Breast epithelium (tissue), 4 donors: ENCODE data around the gene FAM228B. TPM values are rescaled to one million over a fixed set of nuclear protein-coding genes. Genes with fewer than 3 reads are reported as not detected.

Experiments
- DNase-seq, 2 donors: peaks; one replicate each; pipeline ENCODE4 v3.0.0-alpha.2; 2019; ENCODE audit warnings: low spot score in 2 of 2
- H3K27ac ChIP-seq, 2 donors: fragments of 200-600 bp; sonication (generic) in 1 of 2; one replicate each; pipeline ENCODE4 v1.5.1; 2016 to 2019; ENCODE audit warnings: mild to moderate bottlenecking in 1 of 2
- H3K27me3 ChIP-seq, 2 donors: fragments of 200-600 bp; sonication (generic) in 1 of 2; one replicate each; pipeline versions ENCODE4 v1.5.1 to v1.6.0; 2017 to 2019; ENCODE audit warnings: control low read depth in 1 of 2, mild to moderate bottlenecking in 1 of 2
- H3K36me3 ChIP-seq: fragments of 200-600 bp; one replicate; pipeline ENCODE4 v1.5.1; 2019
- H3K4me1 ChIP-seq, 2 donors: fragments of 200-600 bp; sonication (generic); one replicate each; pipeline ENCODE4 v1.5.1; 2016 to 2019; ENCODE audit warnings: control low read depth in 1 of 2
- H3K4me3 ChIP-seq, 3 donors: fragments of 200-600 bp; sonication (generic); 1 replicate in 2 of 3; 2 replicates in 1 of 3; pipeline ENCODE4 v1.5.1; 2016 to 2019; ENCODE audit warnings: mild to moderate bottlenecking in 3 of 3, moderate library complexity in 2 of 3
- H3K9me3 ChIP-seq, 2 donors: fragments of 200-600 bp; sonication (generic) in 1 of 2; one replicate each; pipeline ENCODE4 v1.5.1; 2016 to 2019; ENCODE audit warnings: control low read depth in 1 of 2
- POLR2A ChIP-seq: fragments of 450-650 bp; IDR thresholded peaks from one replicate; pipeline ENCODE4 v1.6.1; 2016; ENCODE audit warnings: antibody characterized with exemption, mild to moderate bottlenecking, moderate library complexity
- POLR2AphosphoS5 ChIP-seq, 3 donors: sonication (generic); formaldehyde crosslinking; IDR thresholded peaks; one replicate each; pipeline ENCODE4 v1.6.1; 2017; ENCODE audit warnings: antibody characterized with exemption in 3 of 3
- intact Hi-C: fragments of 100-400 bp; cut with DNase I; formaldehyde crosslinking; loops from one replicate; pipeline ENCODE4 v1.15.1; 2023; ENCODE audit warnings: low total_unique reads
- total RNA-seq, 3 donors: library from RNA; depleted of rRNA; stranded (reverse); fragments of >200 nt; gene quantifications; one replicate each; pipeline ENCODE4 v1.1.0, GENCODE V29; 2016
- TF ChIP-seq, protein P1 (sequence below), 3 donors: fragments of 450-650 bp; IDR thresholded peaks; one replicate each; pipeline ENCODE4 v1.5.1; 2016 to 2017; ENCODE audit warnings: antibody characterized with exemption in 3 of 3, mild to moderate bottlenecking in 3 of 3, moderate library complexity in 3 of 3

Gene FAM228B
- total RNA-seq, 3 donors from 2014 or later = 23.7 to 46.2 (median 30.9) TPM

DNA sequence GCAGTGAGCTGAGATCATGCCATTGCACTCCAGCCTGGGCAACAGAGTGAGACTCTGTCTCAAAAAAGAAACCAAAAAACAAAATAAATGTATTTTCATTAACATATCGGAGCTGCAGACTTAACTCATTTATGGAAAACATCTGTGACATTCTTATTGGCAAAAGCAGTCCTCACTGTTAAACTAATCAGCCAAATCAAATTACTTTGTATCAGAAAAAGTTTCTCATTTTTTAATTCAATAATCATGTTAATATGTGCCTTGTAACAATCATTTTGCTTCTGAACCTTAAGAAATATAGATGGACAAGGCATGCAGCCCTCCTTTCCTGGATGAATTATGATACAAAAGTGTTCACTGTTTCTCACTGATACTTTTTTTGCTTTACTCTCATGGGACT lies 20.6 kb upstream of the FAM228B start:
- Histone ChIP-seq H3K27me3 (no peaks in the 10 kb centered on the region), H3K4me3 (no peak overlapping the region), H3K36me3 (no peaks in the 10 kb centered on the region), H3K4me1 (no peaks in the 10 kb centered on the region), H3K27ac (no peak overlapping the region), H3K9me3 (no peaks in the 10 kb centered on the region)
- no peak for TF ChIP-seq POLR2AphosphoS5 (IDR thresholded peaks at IDR 0.05)
- TF ChIP-seq, protein P1, sequence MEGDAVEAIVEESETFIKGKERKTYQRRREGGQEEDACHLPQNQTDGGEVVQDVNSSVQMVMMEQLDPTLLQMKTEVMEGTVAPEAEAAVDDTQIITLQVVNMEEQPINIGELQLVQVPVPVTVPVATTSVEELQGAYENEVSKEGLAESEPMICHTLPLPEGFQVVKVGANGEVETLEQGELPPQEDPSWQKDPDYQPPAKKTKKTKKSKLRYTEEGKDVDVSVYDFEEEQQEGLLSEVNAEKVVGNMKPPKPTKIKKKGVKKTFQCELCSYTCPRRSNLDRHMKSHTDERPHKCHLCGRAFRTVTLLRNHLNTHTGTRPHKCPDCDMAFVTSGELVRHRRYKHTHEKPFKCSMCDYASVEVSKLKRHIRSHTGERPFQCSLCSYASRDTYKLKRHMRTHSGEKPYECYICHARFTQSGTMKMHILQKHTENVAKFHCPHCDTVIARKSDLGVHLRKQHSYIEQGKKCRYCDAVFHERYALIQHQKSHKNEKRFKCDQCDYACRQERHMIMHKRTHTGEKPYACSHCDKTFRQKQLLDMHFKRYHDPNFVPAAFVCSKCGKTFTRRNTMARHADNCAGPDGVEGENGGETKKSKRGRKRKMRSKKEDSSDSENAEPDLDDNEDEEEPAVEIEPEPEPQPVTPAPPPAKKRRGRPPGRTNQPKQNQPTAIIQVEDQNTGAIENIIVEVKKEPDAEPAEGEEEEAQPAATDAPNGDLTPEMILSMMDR (IDR thresholded peaks at IDR 0.05) = no peak
- no peak for TF ChIP-seq POLR2A
- no peak for DNase-seq
- intact Hi-C loops = no loop called here

DNA sequence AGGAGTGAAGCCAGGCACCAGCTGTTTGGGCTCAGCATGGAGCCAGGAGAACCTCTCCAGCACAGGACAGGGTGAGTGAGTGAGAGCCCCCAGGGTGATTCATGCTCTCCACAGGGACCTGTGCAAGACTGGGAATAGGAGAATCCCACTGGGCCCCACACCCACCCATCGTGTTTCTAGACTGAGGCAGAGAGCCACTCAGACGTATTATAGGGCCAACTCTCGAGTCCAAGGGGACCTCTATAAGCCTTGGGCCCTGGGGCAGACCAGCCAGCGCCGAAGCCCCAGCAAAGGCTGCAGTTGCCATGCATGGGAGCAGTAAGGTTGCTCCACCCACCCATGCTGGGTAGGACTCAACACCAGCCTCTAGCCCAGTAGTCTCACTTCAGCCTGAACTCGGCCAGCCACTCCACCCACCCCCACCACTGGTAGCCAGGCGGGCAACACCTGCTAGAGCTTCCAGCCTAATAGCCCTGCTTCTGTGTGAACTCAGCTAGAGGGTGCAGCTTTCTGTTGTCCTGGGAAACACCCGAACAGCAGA lies 19.1 kb upstream of the FAM228B start:
- intact Hi-C loops = no loop called here
- no peak overlapping the region for H3K27ac ChIP-seq
- TF ChIP-seq, protein P1 (IDR thresholded peaks at IDR 0.05) = no peak
- TF ChIP-seq POLR2AphosphoS5 (IDR thresholded peaks at IDR 0.05) (no peak), POLR2A (no peak)
- no peaks in the 10 kb centered on the region for H3K9me3 ChIP-seq
- no peaks in the 10 kb centered on the region for H3K4me1 ChIP-seq
- no peaks in the 10 kb centered on the region for H3K27me3 ChIP-seq
- no peak for DNase-seq
- H3K36me3 ChIP-seq = no peaks in the 10 kb centered on the region
- no peak overlapping the region for H3K4me3 ChIP-seq

DNA sequence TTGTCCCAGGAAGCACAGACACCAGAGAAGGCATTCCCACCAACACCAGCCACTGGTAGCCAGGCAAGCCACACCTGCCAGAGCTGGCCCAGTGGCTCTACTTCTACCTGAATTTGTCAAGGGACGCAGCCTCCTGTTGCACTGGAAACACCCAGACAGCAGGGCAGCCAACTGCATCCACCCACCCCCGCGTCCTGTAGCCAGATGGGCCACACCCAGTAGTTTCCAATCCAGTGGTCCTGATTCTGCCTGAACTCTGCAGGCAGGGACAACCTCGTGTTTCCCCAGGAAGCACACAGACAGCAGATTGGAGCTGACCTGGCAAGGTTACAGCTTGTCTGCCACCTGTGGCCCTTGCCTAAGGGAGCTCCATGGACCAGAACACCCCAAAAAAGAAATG lies 18.4 kb upstream of the FAM228B start:
- H3K4me1 ChIP-seq = no peaks in the 10 kb centered on the region
- intact Hi-C loops = no loop called here
- H3K27ac ChIP-seq = no peak overlapping the region
- H3K9me3 ChIP-seq = no peaks in the 10 kb centered on the region
- no peak overlapping the region for H3K4me3 ChIP-seq
- TF ChIP-seq, protein P1 (IDR thresholded peaks at IDR 0.05) = no peak
- TF ChIP-seq POLR2A = no peak
- no peak for TF ChIP-seq POLR2AphosphoS5 (IDR thresholded peaks at IDR 0.05)
- DNase-seq = no peak
- H3K27me3 ChIP-seq = no peaks in the 10 kb centered on the region
- no peaks in the 10 kb centered on the region for H3K36me3 ChIP-seq

DNA sequence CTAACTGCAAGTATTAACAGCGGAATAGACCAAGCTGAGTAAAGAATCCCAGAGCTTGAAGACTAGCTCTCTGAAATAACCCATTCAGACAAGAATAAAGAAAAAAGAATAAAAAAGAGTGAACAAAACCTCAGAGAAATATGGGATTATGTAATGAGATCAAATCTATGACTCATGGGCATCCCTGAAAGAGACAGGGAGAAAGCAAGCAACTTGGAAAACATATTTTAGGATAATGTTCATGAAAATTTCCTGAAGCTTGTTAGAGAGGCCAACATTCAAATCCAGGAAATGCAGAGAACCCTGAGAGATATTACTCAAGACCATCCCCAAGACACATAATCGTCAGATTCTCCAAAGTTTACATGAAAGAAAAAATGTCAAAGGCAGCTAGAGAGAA lies 17.5 kb upstream of the FAM228B start:
- intact Hi-C loops = no loop called here
- no peak for TF ChIP-seq POLR2AphosphoS5 (IDR thresholded peaks at IDR 0.05)
- TF ChIP-seq POLR2A = no peak
- TF ChIP-seq, protein P1 (IDR thresholded peaks at IDR 0.05) = no peak
- Histone ChIP-seq H3K4me1 (no peaks in the 10 kb centered on the region), H3K36me3 (no peaks in the 10 kb centered on the region), H3K4me3 (no peak overlapping the region), H3K9me3 (no peaks in the 10 kb centered on the region), H3K27me3 (no peaks in the 10 kb centered on the region), H3K27ac (no peak overlapping the region)
- no peak for DNase-seq

DNA sequence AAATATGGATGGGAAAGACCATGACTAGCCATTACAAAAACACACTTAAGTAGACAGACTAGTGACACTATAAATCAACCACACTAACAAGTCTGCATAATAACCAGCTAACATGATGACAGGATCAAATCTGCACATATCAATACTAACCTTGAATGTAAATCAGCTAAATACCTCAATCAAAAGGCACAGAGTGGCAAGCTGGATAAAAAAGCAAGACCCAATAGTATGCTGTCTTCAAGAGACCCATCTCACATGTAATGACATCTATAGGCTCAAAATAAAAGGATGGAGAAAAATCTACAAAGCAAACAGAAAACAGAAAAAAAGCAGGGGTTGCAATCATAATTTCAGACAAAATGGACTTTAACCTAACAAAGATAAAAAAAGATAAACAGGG lies 16.5 kb upstream of the FAM228B start:
- no peaks in the 10 kb centered on the region for H3K27me3 ChIP-seq
- no peak for DNase-seq
- no peak for TF ChIP-seq POLR2AphosphoS5 (IDR thresholded peaks at IDR 0.05)
- TF ChIP-seq POLR2A = no peak
- TF ChIP-seq, protein P1 (IDR thresholded peaks at IDR 0.05) = no peak
- intact Hi-C loops = no loop called here
- no peaks in the 10 kb centered on the region for H3K36me3 ChIP-seq
- no peak overlapping the region for H3K27ac ChIP-seq
- no peak overlapping the region for H3K4me3 ChIP-seq
- no peaks in the 10 kb centered on the region for H3K4me1 ChIP-seq
- H3K9me3 ChIP-seq = no peaks in the 10 kb centered on the region
